K562 (cell line): ENCODE measurements around the gene TTC22. TPM values are rescaled to one million over a fixed set of nuclear protein-coding genes. Genes with fewer than 3 reads are reported as not detected.
A peak's percentile ranks its signal among the peaks of the same experiment; 100 is the strongest.

Experiments used
- ATAC-seq: fragments of 200-7000 bp; cut with Tn5 transposase; 3 replicates; pipeline ENCODE4 v1.9.1; 2020; ENCODE audit warnings: moderate library complexity
- BruUV-seq: library from RNA; stranded (reverse); fragments of 400-500 nt; replicated peaks from 2 replicates; lab custom pipeline; 2021; lab: Mats Ljungman, UMichigan
- CTCF ChIA-PET: fragments of 300-600 bp; formaldehyde crosslinking; extraction: SDS; loops from one replicate; lab custom pipeline; 2021; ENCODE audit warnings: low intra/inter-chr PET ratio; lab: Yijun Ruan, JAX
- POLR2A ChIA-PET: fragments of 300-600, 350-650 bp; sonication (Branson Sonifier 250); formaldehyde crosslinking; extraction: SDS; loops from one replicate; lab custom pipeline; 2021; ENCODE audit warnings: antibody characterized with exemption, inconsistent platforms; lab: Yijun Ruan, JAX
- DNase-seq, 4 experiments: peaks; one replicate each; pipeline versions ENCODE4 v3.0.0 to v3.0.0-alpha.2; 2011 to 2018; ENCODE audit warnings: low spot score in 3 of 4, mixed read lengths in 3 of 4; ENCODE audit errors: extremely low read depth in 1 of 4
- FAIRE-seq: peaks from 2 replicates; lab custom pipeline; 2011; peaks lifted over from hg19 to GRCh38; lab: Jason Lieb, UNC
- H2AFZ ChIP-seq: 2 replicates; pipeline ENCODE4 v1.6.0; 2011; ENCODE audit warnings: low read depth, low read length, control low read depth, inconsistent platforms
- H3K27ac ChIP-seq: fragments of 200-600 bp; 3 replicates; pipeline ENCODE4 v1.8.0; 2011; ENCODE audit warnings: low read depth, mild to moderate bottlenecking, control low read depth, inconsistent platforms, low read length, moderate library complexity, mixed read lengths; ENCODE audit errors: extremely low read depth
- H3K27me3 ChIP-seq, 2 experiments: fragments of 300-600 bp in 1 of 2; 2 replicates in 1 of 2; 3 replicates in 1 of 2; pipeline versions ENCODE4 v1.6.0 to v1.8.0; 2011; ENCODE audit warnings: inconsistent platforms in 2 of 2, low read length in 2 of 2, mild to moderate bottlenecking in 1 of 2, mixed read lengths in 1 of 2, moderate library complexity in 1 of 2; ENCODE audit not compliant: control insufficient read depth in 2 of 2, insufficient read depth in 2 of 2
- H3K36me3 ChIP-seq: fragments of 300-600 bp; 3 replicates; pipeline ENCODE4 v1.8.0; 2011; ENCODE audit warnings: mild to moderate bottlenecking, low read length, inconsistent platforms; ENCODE audit not compliant: control insufficient read depth, insufficient read depth
- H3K4me1 ChIP-seq, 2 experiments: fragments of 200-600 bp in 1 of 2; replicated peaks in 1 of 2; 2 replicates in 1 of 2; 3 replicates in 1 of 2; pipeline versions ENCODE4 v1.5.1 to v1.8.0; 2011; ENCODE audit warnings: inconsistent platforms in 2 of 2, low read length in 2 of 2, mild to moderate bottlenecking in 1 of 2, mixed read lengths in 1 of 2, moderate library complexity in 1 of 2; ENCODE audit not compliant: control insufficient read depth in 2 of 2, insufficient read depth in 2 of 2
- H3K4me2 ChIP-seq: 2 replicates; pipeline ENCODE4 v1.6.1; 2011; ENCODE audit warnings: low read length, control low read depth, inconsistent platforms, mixed read lengths; ENCODE audit not compliant: insufficient read depth
- H3K4me3 ChIP-seq: fragments of 200-600 bp; sonication (generic), shearing (Covaris generic); 2 replicates; pipeline ENCODE4 v1.5.1; 2016; ENCODE audit warnings: control low read depth, inconsistent platforms
- H3K79me2 ChIP-seq: fragments of 200-600 bp; 3 replicates; pipeline ENCODE4 v1.8.0; 2011; ENCODE audit warnings: low read length, inconsistent platforms; ENCODE audit not compliant: control insufficient read depth, insufficient read depth
- H3K9ac ChIP-seq, 2 experiments: 2 replicates each; pipeline versions ENCODE4 v1.6.0 to v1.6.1; 2011; ENCODE audit warnings: low read depth in 2 of 2, low read length in 2 of 2, control low read depth in 1 of 2, inconsistent platforms in 1 of 2, mild to moderate bottlenecking in 1 of 2, mixed read lengths in 1 of 2; ENCODE audit not compliant: insufficient read depth in 1 of 2
- H3K9me1 ChIP-seq: one replicate; pipeline ENCODE4 v1.6.0; 2011; ENCODE audit warnings: inconsistent platforms, mild to moderate bottlenecking, low read length, moderate library complexity; ENCODE audit not compliant: control insufficient read depth, insufficient read depth
- H3K9me3 ChIP-seq: replicated peaks from 2 replicates; pipeline ENCODE4 v1.5.1; 2011; ENCODE audit warnings: low read depth, low read length, inconsistent platforms; ENCODE audit not compliant: control insufficient read depth, insufficient read depth
- H4K20me1 ChIP-seq: replicated peaks from 2 replicates; pipeline ENCODE4 v1.6.1; 2011; ENCODE audit warnings: low read length, inconsistent platforms, mixed read lengths; ENCODE audit not compliant: control insufficient read depth, insufficient read depth
- FOSL1 ChIP-seq: fragments of 200-800 bp; sonication (Bioruptor generic); conservative IDR thresholded peaks from 2 replicates; pipeline ENCODE4 v1.6.1; 2016; ENCODE audit warnings: missing genetic modification characterization, missing compliant biosample characterization
- NR3C1 ChIP-seq: sonication (generic); formaldehyde crosslinking; IDR thresholded peaks from 2 replicates; pipeline ENCODE4 v1.8.1; 2022; ENCODE audit warnings: missing genetic modification reagents
- RAD51 ChIP-seq: fragments of 450-650 bp; IDR thresholded peaks from 2 replicates; pipeline ENCODE4 v1.7.1; 2016; ENCODE audit warnings: low read depth, mild to moderate bottlenecking, borderline replicate concordance
- WGBS: fragments of 100-300 bp; shearing (Covaris generic); methylation state at CpG from one replicate; pipeline ENCODE4 v1.1.6; 2016; ENCODE audit warnings: low coverage, mixed read lengths; ENCODE audit not compliant: insufficient coverage; ENCODE audit errors: missing lambda C conversion rate; 5-methylcytosine and 5-hydroxymethylcytosine counted together
- in situ Hi-C: fragments of 300-500 bp; cut with MboI; formaldehyde crosslinking; loops from 4 replicates; pipeline ENCODE4 v1.15.0; 2018; ENCODE audit warnings: inconsistent platforms, mixed read lengths
- intact Hi-C: fragments of 100-400 bp; cut with micrococcal nuclease; formaldehyde crosslinking; loops from 2 replicates; pipeline ENCODE4 v1.14.2; 2022
- polyA plus RNA-seq, 8 experiments: library from polyadenylated mRNA; depleted of rRNA in 4 of 8; stranded (reverse) in 5 of 8; unstranded in 3 of 8; fragments of >200 nt; fragmentation: Nextera tagmentation in 2 of 8; fragmentation: Illumina TruSeq in 1 of 8; extraction: Ambion mirVana in 2 of 8; extraction: Trizol in 1 of 8; gene quantifications; 2 replicates each; pipeline versions ENCODE4 v1.2.1 to v1.2.3, GENCODE V29; 2011 to 2014; ENCODE audit warnings: inconsistent platforms in 1 of 8, missing spikeins in 1 of 8
- total RNA-seq, 7 experiments: library from RNA; depleted of rRNA in 6 of 7; stranded (reverse); fragments of >200 nt in 6 of 7; fragmentation: Illumina TruSeq in 2 of 7; extraction: Trizol in 2 of 7; gene quantifications; 2 replicates each; pipeline versions ENCODE4 v1.2.1 to v1.2.3, GENCODE V29; 2011 to 2021; ENCODE audit warnings: low replicate concordance in 1 of 7
- TF ChIP-seq, protein P1 (sequence below), 3 experiments: fragments of 200-800 bp in 1 of 3; sonication (Bioruptor generic) in 1 of 3; sonication (generic) in 1 of 3; formaldehyde crosslinking in 1 of 3; IDR thresholded peaks; 2 replicates each; pipeline versions ENCODE4 v1.6.1 to v1.8.0; 2016 to 2022; ENCODE audit warnings: mild to moderate bottlenecking in 2 of 3, missing compliant biosample characterization in 2 of 3, missing genetic modification characterization in 2 of 3, missing genetic modification reagents in 1 of 3
- TF ChIP-seq, protein P2 (sequence below): fragments of 450-650 bp; IDR thresholded peaks from 2 replicates; pipeline ENCODE4 v1.7.1; 2018; ENCODE audit warnings: mild to moderate bottlenecking, low read depth; ENCODE audit not compliant: partially characterized antibody

The TTC22 gene
- total and polyA plus RNA-seq, 9 of the 15 experiments (the other 6 are each of a cell fraction or from before 2014, with no cell fraction given): 0.07 TPM; not detected in 8

DNA sequence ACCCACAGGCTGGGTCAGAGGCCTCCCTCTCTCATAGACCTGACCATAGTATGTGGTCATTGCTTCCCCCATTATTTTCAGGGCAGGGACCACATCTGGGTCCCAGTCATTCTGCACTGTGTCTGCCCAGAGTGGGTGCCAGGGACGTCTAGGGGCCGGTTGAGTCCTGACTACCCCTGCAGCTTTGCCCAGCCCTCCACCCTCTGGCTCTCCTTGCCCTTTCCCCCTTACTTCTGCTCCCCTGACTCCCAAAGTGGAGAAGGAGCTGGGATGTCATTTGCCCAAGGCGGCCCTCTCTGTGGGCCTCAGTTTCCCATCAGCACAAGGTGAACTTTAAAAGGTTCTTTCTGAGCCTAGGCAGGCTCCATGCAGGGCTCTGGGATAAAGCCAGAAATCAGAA lies 4.3 kb upstream of the TTC22 start (continued):
- TF ChIP-seq, protein P1, sequence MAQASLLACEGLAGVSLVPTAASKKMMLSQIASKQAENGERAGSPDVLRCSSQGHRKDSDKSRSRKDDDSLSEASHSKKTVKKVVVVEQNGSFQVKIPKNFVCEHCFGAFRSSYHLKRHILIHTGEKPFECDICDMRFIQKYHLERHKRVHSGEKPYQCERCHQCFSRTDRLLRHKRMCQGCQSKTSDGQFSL (CRISPR knock-in tag; IDR thresholded peaks at IDR 0.05): no peak
- TF ChIP-seq, protein P1 (tag; IDR thresholded peaks at IDR 0.05): no peak
- TF ChIP-seq, protein P2, sequence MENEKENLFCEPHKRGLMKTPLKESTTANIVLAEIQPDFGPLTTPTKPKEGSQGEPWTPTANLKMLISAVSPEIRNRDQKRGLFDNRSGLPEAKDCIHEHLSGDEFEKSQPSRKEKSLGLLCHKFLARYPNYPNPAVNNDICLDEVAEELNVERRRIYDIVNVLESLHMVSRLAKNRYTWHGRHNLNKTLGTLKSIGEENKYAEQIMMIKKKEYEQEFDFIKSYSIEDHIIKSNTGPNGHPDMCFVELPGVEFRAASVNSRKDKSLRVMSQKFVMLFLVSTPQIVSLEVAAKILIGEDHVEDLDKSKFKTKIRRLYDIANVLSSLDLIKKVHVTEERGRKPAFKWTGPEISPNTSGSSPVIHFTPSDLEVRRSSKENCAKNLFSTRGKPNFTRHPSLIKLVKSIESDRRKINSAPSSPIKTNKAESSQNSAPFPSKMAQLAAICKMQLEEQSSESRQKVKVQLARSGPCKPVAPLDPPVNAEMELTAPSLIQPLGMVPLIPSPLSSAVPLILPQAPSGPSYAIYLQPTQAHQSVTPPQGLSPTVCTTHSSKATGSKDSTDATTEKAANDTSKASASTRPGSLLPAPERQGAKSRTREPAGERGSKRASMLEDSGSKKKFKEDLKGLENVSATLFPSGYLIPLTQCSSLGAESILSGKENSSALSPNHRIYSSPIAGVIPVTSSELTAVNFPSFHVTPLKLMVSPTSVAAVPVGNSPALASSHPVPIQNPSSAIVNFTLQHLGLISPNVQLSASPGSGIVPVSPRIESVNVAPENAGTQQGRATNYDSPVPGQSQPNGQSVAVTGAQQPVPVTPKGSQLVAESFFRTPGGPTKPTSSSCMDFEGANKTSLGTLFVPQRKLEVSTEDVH: no peak
- TF ChIP-seq NR3C1 (CRISPR knock-in tag): no peak
- TF ChIP-seq, all 486 proteins: peak for 0

DNA sequence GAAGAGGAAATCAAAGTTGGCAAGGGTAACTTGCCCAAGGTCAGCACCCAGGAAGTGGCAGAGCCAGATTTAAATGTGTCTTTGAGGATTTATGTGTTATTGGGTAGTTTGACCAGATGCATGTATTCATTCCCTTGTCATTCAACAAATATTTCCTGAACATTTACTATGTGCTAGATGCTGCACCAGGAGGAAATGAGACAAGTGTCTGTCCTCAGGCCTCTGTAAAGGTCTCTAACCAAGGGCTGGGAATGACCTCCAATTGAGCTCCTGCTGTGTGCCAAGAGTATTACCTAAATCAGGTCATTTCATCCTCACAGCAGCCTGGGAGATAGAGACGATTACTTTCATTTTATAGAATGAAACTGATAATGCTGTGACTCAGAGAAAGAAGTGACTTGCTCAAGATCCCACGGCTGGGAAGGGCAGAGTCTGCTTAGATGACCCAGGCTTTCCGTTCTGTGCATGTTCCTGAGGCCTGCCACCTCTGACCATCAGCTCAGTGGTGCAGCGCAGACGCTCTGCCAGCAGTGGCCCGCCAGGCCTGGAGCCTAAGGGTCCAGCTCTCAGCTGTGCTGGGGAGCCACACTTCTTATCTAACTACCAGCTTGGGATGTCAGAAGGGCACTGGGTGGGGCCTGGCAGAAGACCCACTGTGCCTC lies 3.5 kb upstream of the TTC22 start:
- in situ Hi-C loops: no loop called here
- TF ChIP-seq FOSL1: 0 out of 2 replicates have a peak, but pooled peaks have one; percentile 13
- TF ChIP-seq RAD51: no peak
- TF ChIP-seq, all 486 proteins: peak for 1
- Histone ChIP-seq H3K9ac (no peak overlapping the region), H3K4me3 (no peak overlapping the region), H3K27ac (no peak overlapping the region), H3K36me3 (no peaks in the 10 kb centered on the region), H3K79me2 (no peaks in the 10 kb centered on the region), H4K20me1 (peaks cover 6% of the 10 kb centered on the region), H3K9me1 (no peaks in the 10 kb centered on the region), H3K27me3 (peaks cover 12 to 48% of the 10 kb centered on the region in 2 experiments; a peak in 4 of 5 replicates), H3K9me3 (no peaks in the 10 kb centered on the region), H3K4me2 (no peak overlapping the region), H2AFZ (no peak overlapping the region), H3K4me1 (peaks cover 5 to 19% of the 10 kb centered on the region in 2 experiments; a peak in 2 of 5 replicates)
- BruUV-seq: no TSS peak
- 3% methylated on average over 6 of the region's 6 CpGs for WGBS
- FAIRE-seq (no peak), ATAC-seq (no peak), DNase-seq (no peak)
- ChIA-PET POLR2A (interaction anchor here (0.5 to 1.8 kb wide), 3 partner anchors 9 to 429 kb away, joined by 3 to 5 read pairs (median 3); no protein-coding TSS in a partner anchor), CTCF (interaction anchor here (0.5 kb wide), 1 partner anchor 106 kb away, joined by 3 read pairs; no protein-coding TSS in a partner anchor)
- intact Hi-C loops: no loop called here
